OCI-LY7 (cell line): ENCODE data around the gene ZNF410.

ENCODE experiments used
- CTCF ChIP-seq: fragments of 200-600 bp; sonication (generic); conservative IDR thresholded peaks from 2 replicates; pipeline ENCODE4 v1.5.1; 2014; ENCODE audit warnings: mild to moderate bottlenecking, antibody characterized with exemption, low read length, moderate library complexity, mixed read lengths
- EZH2phosphoT487 ChIP-seq: fragments of 200-600 bp; sonication (generic); IDR thresholded peaks from 2 replicates; pipeline ENCODE4 v1.6.1; 2018; ENCODE audit warnings: low read depth, borderline replicate concordance, mild to moderate bottlenecking, mixed run types, antibody characterized with exemption, low read length, moderate library complexity, mixed read lengths

DNA sequence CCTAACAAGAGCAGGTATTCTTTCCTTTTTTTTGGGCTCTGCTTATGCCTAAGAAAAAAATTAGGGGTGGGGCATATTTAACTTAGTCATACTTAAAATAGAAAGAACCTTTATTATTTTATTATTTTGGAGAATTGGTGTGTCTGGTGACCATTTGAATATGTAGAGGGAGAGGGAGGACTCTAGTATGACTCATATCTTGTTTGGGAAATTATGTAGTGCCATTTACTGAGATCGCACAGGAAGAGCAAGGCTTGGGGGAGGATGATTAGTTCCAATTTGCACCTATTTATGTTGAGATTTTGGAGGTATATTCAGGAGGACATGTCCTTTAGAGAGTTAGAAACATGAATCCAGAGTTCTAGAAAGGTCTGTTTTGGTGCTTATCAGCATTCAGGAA is 9.9 kb downstream of the ZNF410 start:
- no peak for TF ChIP-seq CTCF
- TF ChIP-seq EZH2phosphoT487: no peak
